HepG2 (cell line): ENCODE measurements around the gene DPYD. TPM values are rescaled to one million over a fixed set of nuclear protein-coding genes. Genes with fewer than 3 reads are reported as not detected.

ENCODE experiments used
- ATAC-seq: fragments of 200-7000 bp; cut with Tn5 transposase; 3 replicates; pipeline ENCODE4 v1.9.1; 2020; ENCODE audit warnings: mild to moderate bottlenecking, moderate library complexity
- BruUV-seq: library from RNA; stranded (reverse); fragments of 400-500 nt; replicated peaks from 2 replicates; lab custom pipeline; 2021; lab: Mats Ljungman, UMichigan
- CTCF ChIA-PET: fragments of 300-600 bp; formaldehyde crosslinking; extraction: SDS; loops from one replicate; lab custom pipeline; 2021; ENCODE audit warnings: low total read pairs, inconsistent platforms, low intra/inter-chr PET ratio; lab: Yijun Ruan, JAX
- POLR2A ChIA-PET: fragments of 350-600 bp; sonication (Branson Sonifier 250); formaldehyde crosslinking; loops from one replicate; lab custom pipeline; 2020; ENCODE audit warnings: antibody characterized with exemption, inconsistent platforms; lab: Yijun Ruan, JAX
- DNase-seq: peaks from one replicate; pipeline ENCODE4 v3.0.0-alpha.2; 2015; ENCODE audit warnings: low spot score
- FAIRE-seq: peaks from 3 replicates; lab custom pipeline; 2011; peaks lifted over from hg19 to GRCh38; lab: Jason Lieb, UNC
- H2AFZ ChIP-seq: one replicate; pipeline ENCODE4 v1.6.1; 2011; ENCODE audit warnings: low read length, inconsistent platforms
- H3K27ac ChIP-seq: fragments of 300-600 bp; 3 replicates; pipeline ENCODE4 v1.8.0; 2011; ENCODE audit warnings: mixed run types, mild to moderate bottlenecking, mixed read lengths, low read length, inconsistent platforms; ENCODE audit not compliant: insufficient read depth; ENCODE audit errors: extremely low read length
- H3K27me3 ChIP-seq, 2 experiments: fragments of 200-600 bp in 1 of 2; 2 replicates in 1 of 2; 3 replicates in 1 of 2; pipeline versions ENCODE4 v1.6.0 to v1.8.0; 2011; ENCODE audit warnings: low read length in 2 of 2, mild to moderate bottlenecking in 2 of 2, moderate library complexity in 2 of 2, inconsistent platforms in 1 of 2; ENCODE audit not compliant: insufficient read depth in 2 of 2, control insufficient read depth in 1 of 2
- H3K36me3 ChIP-seq, 2 experiments: fragments of 200-600 bp in 1 of 2; replicated peaks in 1 of 2; 2 replicates in 1 of 2; 3 replicates in 1 of 2; pipeline versions ENCODE4 v1.5.1 to v1.8.0; 2011; ENCODE audit warnings: low read length in 2 of 2, inconsistent platforms in 1 of 2; ENCODE audit not compliant: insufficient read depth in 2 of 2, control insufficient read depth in 1 of 2
- H3K4me1 ChIP-seq: 2 replicates; pipeline ENCODE4 v1.5.1; 2012; ENCODE audit warnings: low read length, inconsistent platforms; ENCODE audit not compliant: insufficient read depth
- H3K4me2 ChIP-seq: 2 replicates; pipeline ENCODE4 v1.6.0; 2011; ENCODE audit warnings: low read depth, low read length, inconsistent platforms
- H3K4me3 ChIP-seq, 3 experiments: fragments of 200-600 bp in 1 of 3; sonication (generic), shearing (Covaris generic) in 1 of 3; replicated peaks in 1 of 3; 2 replicates each; pipeline ENCODE4 v1.5.1; 2011 to 2016; ENCODE audit warnings: low read length in 3 of 3, inconsistent platforms in 2 of 3, low read depth in 2 of 3, mild to moderate bottlenecking in 2 of 3, control low read depth in 1 of 3, mixed read lengths in 1 of 3; ENCODE audit not compliant: insufficient read depth in 1 of 3
- H3K79me2 ChIP-seq: one replicate; pipeline ENCODE4 v1.6.1; 2011; ENCODE audit warnings: low read length, inconsistent platforms; ENCODE audit not compliant: insufficient read depth
- H3K9ac ChIP-seq: 2 replicates; pipeline ENCODE4 v1.6.0; 2011; ENCODE audit warnings: mild to moderate bottlenecking, low read depth, low read length, inconsistent platforms; ENCODE audit not compliant: insufficient read depth
- H3K9me3 ChIP-seq: 2 replicates; pipeline ENCODE4 v1.5.1; 2012; ENCODE audit warnings: mild to moderate bottlenecking, low read length
- H4K20me1 ChIP-seq: 2 replicates; pipeline ENCODE4 v1.6.0; 2011; ENCODE audit warnings: inconsistent platforms, mild to moderate bottlenecking, low read length, moderate library complexity; ENCODE audit not compliant: insufficient read depth
- CHD4 ChIP-seq: fragments of 200-600 bp; sonication (generic); IDR thresholded peaks from 2 replicates; pipeline ENCODE4 v1.7.0; 2017; ENCODE audit warnings: mild to moderate bottlenecking, low read length, borderline replicate concordance
- ETS1 ChIP-seq: sonication (generic); formaldehyde crosslinking; IDR thresholded peaks from 2 replicates; pipeline ENCODE4 v1.4.0; 2020; ENCODE audit warnings: missing genetic modification reagents
- FOSL2 ChIP-seq: sonication (generic); formaldehyde crosslinking; IDR thresholded peaks from 2 replicates; pipeline ENCODE4 v1.4.0; 2020; ENCODE audit warnings: missing genetic modification reagents
- HNF4G ChIP-seq, 2 experiments: sonication (generic) in 1 of 2; formaldehyde crosslinking in 1 of 2; IDR thresholded peaks; 2 replicates each; pipeline versions ENCODE4 v1.4.0 to v1.6.1; 2011 to 2020; ENCODE audit warnings: borderline replicate concordance in 2 of 2, low read depth in 2 of 2, mild to moderate bottlenecking in 2 of 2, low read length in 1 of 2, missing genetic modification reagents in 1 of 2, moderate library complexity in 1 of 2
- KAT7 ChIP-seq: IDR thresholded peaks from 2 replicates; pipeline ENCODE4 v1.6.1; 2018; ENCODE audit warnings: borderline replicate concordance, missing compliant biosample characterization
- NFYB ChIP-seq: sonication (generic); formaldehyde crosslinking; IDR thresholded peaks from 2 replicates; pipeline ENCODE4 v1.4.0; 2020; ENCODE audit warnings: missing genetic modification reagents
- RFXAP ChIP-seq: sonication (generic); formaldehyde crosslinking; IDR thresholded peaks from 2 replicates; pipeline ENCODE4 v1.4.0; 2020; ENCODE audit warnings: missing genetic modification reagents, borderline replicate concordance
- U2AF1 ChIP-seq: fragments of 200-400 bp; formaldehyde crosslinking; optimal IDR thresholded peaks from 2 replicates; pipeline ENCODE3; 2017; ENCODE audit warnings: mild to moderate bottlenecking, low read depth, low read length
- ZMYM2 ChIP-seq: sonication (generic); formaldehyde crosslinking; IDR thresholded peaks from 2 replicates; pipeline ENCODE4 v1.8.0; 2022; ENCODE audit warnings: mild to moderate bottlenecking, missing genetic modification reagents
- ZNF383 ChIP-seq: sonication (generic); formaldehyde crosslinking; IDR thresholded peaks from 2 replicates; pipeline ENCODE4 v1.4.0; 2020; ENCODE audit warnings: missing genetic modification reagents, mild to moderate bottlenecking, borderline replicate concordance
- ZNF563 ChIP-seq: sonication (generic); formaldehyde crosslinking; IDR thresholded peaks from 2 replicates; pipeline ENCODE4 v1.8.0; 2022; ENCODE audit warnings: mild to moderate bottlenecking, moderate library complexity, missing genetic modification reagents
- WGBS: methylation state at CpG from one replicate; pipeline ENCODE4 v1.1.6; 2017; ENCODE audit warnings: low lambda C conversion rate; 5-methylcytosine and 5-hydroxymethylcytosine counted together
- in situ Hi-C: cut with HindIII; loops from 2 replicates; pipeline ENCODE4 v1.10.0; 2017; ENCODE audit warnings: low pct_unique_long_range_greater_than_20kb; ENCODE audit not compliant: extremely low pct_ligation_motif_present
- intact Hi-C: fragments of 100-400 bp; cut with micrococcal nuclease; formaldehyde crosslinking; loops from one replicate; pipeline ENCODE4 v1.10.0; 2022; ENCODE audit not compliant: unreplicated experiment
- polyA plus RNA-seq, 8 experiments: library from polyadenylated mRNA; depleted of rRNA in 3 of 8; stranded (reverse) in 7 of 8; unstranded in 1 of 8; fragments of >200 nt; fragmentation: Illumina TruSeq in 4 of 8; extraction: Trizol in 4 of 8; gene quantifications; 2 replicates each; pipeline versions ENCODE4 v1.2.1 to v1.2.3, GENCODE V29; 2011 to 2016; ENCODE audit warnings: low read depth in 4 of 8, missing spikeins in 1 of 8, mixed read lengths in 1 of 8; ENCODE audit not compliant: insufficient read depth in 1 of 8
- total RNA-seq, 5 experiments: library from RNA; depleted of rRNA; stranded (reverse); fragments of >200 nt; fragmentation: Illumina TruSeq; extraction: Trizol; gene quantifications; 2 replicates each; pipeline ENCODE4 v1.2.3, GENCODE V29; 2016; ENCODE audit warnings: low read depth in 1 of 5
- TF ChIP-seq, protein P1 (sequence below): sonication (generic); formaldehyde crosslinking; IDR thresholded peaks from 2 replicates; pipeline ENCODE4 v1.4.0; 2020; ENCODE audit warnings: missing genetic modification reagents
- TF ChIP-seq, protein P2 (sequence below): sonication (generic); formaldehyde crosslinking; IDR thresholded peaks from 2 replicates; pipeline ENCODE4 v1.4.0; 2020; ENCODE audit warnings: missing genetic modification reagents, borderline replicate concordance
- TF ChIP-seq, protein P3 (sequence below): sonication (generic); formaldehyde crosslinking; IDR thresholded peaks from 2 replicates; pipeline ENCODE4 v1.8.1; 2023; ENCODE audit warnings: mild to moderate bottlenecking, missing genetic modification reagents, borderline replicate concordance

The DPYD gene
- total and polyA plus RNA-seq, 2 of the 13 experiments (the other 11 are each of a cell fraction or from before 2014, with no cell fraction given): 1.3 to 3.4 TPM

DNA sequence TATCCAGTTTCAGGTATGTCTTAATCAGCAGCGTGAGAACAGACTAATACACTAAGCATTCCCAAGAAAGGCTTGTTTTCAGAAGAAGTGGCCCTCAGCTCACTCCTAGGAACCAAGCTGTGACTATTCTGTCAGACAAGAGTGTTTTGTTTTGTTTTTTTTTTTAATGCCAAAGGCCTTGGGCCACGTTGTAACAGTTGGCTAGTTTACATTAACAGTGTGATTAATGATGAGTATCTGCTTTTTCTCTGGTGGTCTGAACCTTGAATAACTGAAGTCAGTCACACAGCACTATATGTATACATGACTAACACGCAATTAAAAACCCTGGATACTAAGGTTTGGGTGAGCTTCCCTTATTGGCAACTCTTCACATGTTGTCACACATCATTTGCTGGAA, 21.9 kb downstream of the DPYD start:
- no peak overlapping the region for H3K4me3 ChIP-seq
- H3K27me3 ChIP-seq: no peaks in the 10 kb centered on the region
- H3K4me1 ChIP-seq: no peaks in the 10 kb centered on the region
- no peaks in the 10 kb centered on the region for H4K20me1 ChIP-seq
- H3K36me3 ChIP-seq: no peaks in the 10 kb centered on the region
- DNase-seq: no peak
- intact Hi-C loops: no loop called here
- CTCF ChIA-PET: no interaction called here
- TF ChIP-seq U2AF1: no peak
- TF ChIP-seq, protein P1, sequence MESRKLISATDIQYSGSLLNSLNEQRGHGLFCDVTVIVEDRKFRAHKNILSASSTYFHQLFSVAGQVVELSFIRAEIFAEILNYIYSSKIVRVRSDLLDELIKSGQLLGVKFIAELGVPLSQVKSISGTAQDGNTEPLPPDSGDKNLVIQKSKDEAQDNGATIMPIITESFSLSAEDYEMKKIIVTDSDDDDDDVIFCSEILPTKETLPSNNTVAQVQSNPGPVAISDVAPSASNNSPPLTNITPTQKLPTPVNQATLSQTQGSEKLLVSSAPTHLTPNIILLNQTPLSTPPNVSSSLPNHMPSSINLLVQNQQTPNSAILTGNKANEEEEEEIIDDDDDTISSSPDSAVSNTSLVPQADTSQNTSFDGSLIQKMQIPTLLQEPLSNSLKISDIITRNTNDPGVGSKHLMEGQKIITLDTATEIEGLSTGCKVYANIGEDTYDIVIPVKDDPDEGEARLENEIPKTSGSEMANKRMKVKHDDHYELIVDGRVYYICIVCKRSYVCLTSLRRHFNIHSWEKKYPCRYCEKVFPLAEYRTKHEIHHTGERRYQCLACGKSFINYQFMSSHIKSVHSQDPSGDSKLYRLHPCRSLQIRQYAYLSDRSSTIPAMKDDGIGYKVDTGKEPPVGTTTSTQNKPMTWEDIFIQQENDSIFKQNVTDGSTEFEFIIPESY (CRISPR knock-in tag): no peak
- TF ChIP-seq NFYB: no peak
- no peak for TF ChIP-seq ZNF383 (CRISPR knock-in tag)
- TF ChIP-seq CHD4: no peak
- FAIRE-seq: no peak
- no TSS peak for BruUV-seq
- H3K9ac ChIP-seq: no peak overlapping the region
- H3K9me3 ChIP-seq: no peaks in the 10 kb centered on the region
- no peak overlapping the region for H2AFZ ChIP-seq
- no peaks in the 10 kb centered on the region for H3K79me2 ChIP-seq
- in situ Hi-C loops: no loop called here
- POLR2A ChIA-PET: no interaction called here
- WGBS: 54% methylated on average over 3 of the region's 3 CpGs
- H3K27ac ChIP-seq: no peak overlapping the region
- no peak for ATAC-seq
- no peak overlapping the region for H3K4me2 ChIP-seq

DNA sequence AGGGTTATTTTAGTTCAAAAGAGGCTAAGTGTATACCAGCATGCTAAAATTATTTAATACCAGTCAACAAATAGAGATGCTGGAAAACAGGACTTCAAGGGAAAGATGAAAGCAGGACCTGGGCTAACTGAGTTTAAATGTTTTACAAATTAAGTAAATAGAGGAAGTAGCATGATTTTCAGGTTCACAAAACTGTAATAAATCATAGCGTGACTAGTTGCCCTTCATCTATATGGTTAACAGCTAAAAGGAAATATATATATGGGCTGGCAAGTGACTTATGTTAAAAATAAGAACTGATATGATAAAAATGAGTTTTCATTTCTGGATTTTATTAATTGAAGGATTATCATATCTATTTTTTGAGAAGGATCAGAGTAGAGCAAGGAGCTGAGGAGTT, 25.6 kb downstream of the DPYD start:
- BruUV-seq: no TSS peak
- CTCF ChIA-PET: no interaction called here
- TF ChIP-seq ZMYM2 (CRISPR knock-in tag) (no peak), ZNF563 (CRISPR knock-in tag) (no peak), HNF4G (IDR thresholded peaks at IDR 0.05; ENCODE audit: borderline replicate concordance, low read depth, low read length) (no peak), HNF4G (CRISPR knock-in tag; IDR thresholded peaks at IDR 0.05; ENCODE audit: borderline replicate concordance, low read depth) (no peak), KAT7 (CRISPR knock-in tag) (no peak), ETS1 (CRISPR knock-in tag) (no peak), FOSL2 (CRISPR knock-in tag) (no peak), RFXAP (no peak)
- TF ChIP-seq, protein P2, sequence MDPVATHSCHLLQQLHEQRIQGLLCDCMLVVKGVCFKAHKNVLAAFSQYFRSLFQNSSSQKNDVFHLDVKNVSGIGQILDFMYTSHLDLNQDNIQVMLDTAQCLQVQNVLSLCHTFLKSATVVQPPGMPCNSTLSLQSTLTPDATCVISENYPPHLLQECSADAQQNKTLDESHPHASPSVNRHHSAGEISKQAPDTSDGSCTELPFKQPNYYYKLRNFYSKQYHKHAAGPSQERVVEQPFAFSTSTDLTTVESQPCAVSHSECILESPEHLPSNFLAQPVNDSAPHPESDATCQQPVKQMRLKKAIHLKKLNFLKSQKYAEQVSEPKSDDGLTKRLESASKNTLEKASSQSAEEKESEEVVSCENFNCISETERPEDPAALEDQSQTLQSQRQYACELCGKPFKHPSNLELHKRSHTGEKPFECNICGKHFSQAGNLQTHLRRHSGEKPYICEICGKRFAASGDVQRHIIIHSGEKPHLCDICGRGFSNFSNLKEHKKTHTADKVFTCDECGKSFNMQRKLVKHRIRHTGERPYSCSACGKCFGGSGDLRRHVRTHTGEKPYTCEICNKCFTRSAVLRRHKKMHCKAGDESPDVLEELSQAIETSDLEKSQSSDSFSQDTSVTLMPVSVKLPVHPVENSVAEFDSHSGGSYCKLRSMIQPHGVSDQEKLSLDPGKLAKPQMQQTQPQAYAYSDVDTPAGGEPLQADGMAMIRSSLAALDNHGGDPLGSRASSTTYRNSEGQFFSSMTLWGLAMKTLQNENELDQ (CRISPR knock-in tag): no peak
- TF ChIP-seq, protein P3, sequence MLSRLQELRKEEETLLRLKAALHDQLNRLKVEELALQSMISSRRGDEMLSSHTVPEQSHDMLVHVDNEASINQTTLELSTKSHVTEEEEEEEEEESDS (CRISPR knock-in tag): no peak

More for the DNA sequence above, 25.6 kb downstream of the DPYD start:
- Histone ChIP-seq H3K36me3 (no peaks in the 10 kb centered on the region), H3K27ac (no peak overlapping the region), H3K4me3 (no peak overlapping the region), H3K4me1 (no peaks in the 10 kb centered on the region), H3K27me3 (no peaks in the 10 kb centered on the region), H3K79me2 (no peaks in the 10 kb centered on the region), H3K9ac (no peak overlapping the region), H2AFZ (no peak overlapping the region), H3K4me2 (no peak overlapping the region), H4K20me1 (no peaks in the 10 kb centered on the region), H3K9me3 (no peaks in the 10 kb centered on the region)
- 91% methylated on average over 1 of the region's 1 CpG for WGBS
- DNase-seq (no peak), ATAC-seq (no peak), FAIRE-seq (no peak)
- intact Hi-C loops: no loop called here
- POLR2A ChIA-PET: no interaction called here
- in situ Hi-C loops: no loop called here
